NB4 (cell line): ENCODE data around the gene HRH1.

Experiments used
- CTCF ChIP-seq: IDR thresholded peaks from one replicate; pipeline ENCODE4 v1.5.1; 2012; ENCODE audit warnings: low read depth, low read length
- MYC ChIP-seq: IDR thresholded peaks from 2 replicates; pipeline ENCODE4 v1.6.1; 2011; ENCODE audit warnings: low read depth, low read length
- POLR2A ChIP-seq: IDR thresholded peaks from 2 replicates; pipeline ENCODE4 v1.6.1; 2011; ENCODE audit warnings: mild to moderate bottlenecking; ENCODE audit not compliant: insufficient read length; ENCODE audit errors: extremely low read depth

GRCh38 chr3:11178421-11178820 is 24.1 kb downstream of the HRH1 start:
- TF ChIP-seq POLR2A (no peak), CTCF (no peak), MYC (no peak)
